Renal cortex interstitium (tissue), 11 donors: Measurements from ENCODE around the gene SGPP2. TPM values are rescaled to one million over a fixed set of nuclear protein-coding genes. Genes with fewer than 3 reads are reported as not detected.

Experiments used
- DNase-seq, 11 donors: peaks; one replicate each; pipeline ENCODE4 v3.0.0-alpha.2; 2013; ENCODE audit warnings: low read depth in 9 of 11, low spot score in 4 of 11; ENCODE audit errors: extremely low read depth in 1 of 11
- polyA plus RNA-seq, 3 donors: library from polyadenylated mRNA; unstranded; fragments of 120-200 nt; gene quantifications; one replicate each; pipeline ENCODE4 v1.2.1, GENCODE V29; 2013; ENCODE audit not compliant: insufficient read length in 3 of 3

SGPP2 gene
- polyA plus RNA-seq, 3 donors: 16.2 to 27.4 (median 19.3) TPM

GRCh38 chr2:222450021-222450420 is 25.7 kb downstream of the SGPP2 start:
- DNase-seq: no peak

- no peak for DNase-seq
Measured at GRCh38 chr2:222451224-222451674, 26.9 kb downstream of the SGPP2 start.

- DNase-seq: no peak
Measured at GRCh38 chr2:222452422-222452950, 28.1 kb downstream of the SGPP2 start.

GRCh38 chr2:222456479-222457077 is 32.2 kb downstream of the SGPP2 start:
- DNase-seq: no peak

- no peak for DNase-seq
Measured at GRCh38 chr2:222459983-222460382, 35.6 kb downstream of the SGPP2 start.

GRCh38 chr2:222465746-222466145 is 41.4 kb downstream of the SGPP2 start:
- no peak for DNase-seq

- DNase-seq: no peak
Measured at GRCh38 chr2:222468346-222468745, 44.0 kb downstream of the SGPP2 start.

GRCh38 chr2:222470802-222471468 is 46.6 kb downstream of the SGPP2 start:
- DNase-seq: no peak

GRCh38 chr2:222477962-222478608 is 53.7 kb downstream of the SGPP2 start:
- no peak for DNase-seq

GRCh38 chr2:222479859-222480258 is 55.5 kb downstream of the SGPP2 start:
- no peak for DNase-seq

GRCh38 chr2:222480497-222480896 is 56.2 kb downstream of the SGPP2 start:
- no peak for DNase-seq

- no peak for DNase-seq
Measured at GRCh38 chr2:222481941-222482340, 57.6 kb downstream of the SGPP2 start.

GRCh38 chr2:222483513-222484039 is 59.2 kb downstream of the SGPP2 start:
- DNase-seq: no peak

- DNase-seq: no peak
Measured at GRCh38 chr2:222485367-222486211, 61.2 kb downstream of the SGPP2 start.

GRCh38 chr2:222490131-222490530 is 65.8 kb downstream of the SGPP2 start:
- DNase-seq: no peak

- no peak for DNase-seq
Measured at GRCh38 chr2:222492683-222493082, 68.3 kb downstream of the SGPP2 start.

- DNase-seq: peak in 1 of 11 donors; percentile 28
Measured at GRCh38 chr2:222494104-222494739, 69.9 kb downstream of the SGPP2 start.

GRCh38 chr2:222495388-222495787 is 71.0 kb downstream of the SGPP2 start:
- no peak for DNase-seq

- no peak for DNase-seq
Measured at GRCh38 chr2:222499226-222499625, 74.9 kb downstream of the SGPP2 start.
